Hair follicle dermal papilla cell (primary cell): ENCODE measurements around the gene VIPR1. TPM values are rescaled to one million over a fixed set of nuclear protein-coding genes. Genes with fewer than 3 reads are reported as not detected.

Experiments
- small RNA-seq: library from RNA; depleted of rRNA; stranded (forward); fragments of <200 nt; gene quantifications from one replicate; pipeline ENCODE3, GENCODE V24; 2012
- total RNA-seq: library from RNA; depleted of rRNA; stranded (reverse); fragments of >200 nt; gene quantifications from 2 replicates; pipeline ENCODE4 v1.2.3, GENCODE V29; 2012

The VIPR1 gene, protein sequence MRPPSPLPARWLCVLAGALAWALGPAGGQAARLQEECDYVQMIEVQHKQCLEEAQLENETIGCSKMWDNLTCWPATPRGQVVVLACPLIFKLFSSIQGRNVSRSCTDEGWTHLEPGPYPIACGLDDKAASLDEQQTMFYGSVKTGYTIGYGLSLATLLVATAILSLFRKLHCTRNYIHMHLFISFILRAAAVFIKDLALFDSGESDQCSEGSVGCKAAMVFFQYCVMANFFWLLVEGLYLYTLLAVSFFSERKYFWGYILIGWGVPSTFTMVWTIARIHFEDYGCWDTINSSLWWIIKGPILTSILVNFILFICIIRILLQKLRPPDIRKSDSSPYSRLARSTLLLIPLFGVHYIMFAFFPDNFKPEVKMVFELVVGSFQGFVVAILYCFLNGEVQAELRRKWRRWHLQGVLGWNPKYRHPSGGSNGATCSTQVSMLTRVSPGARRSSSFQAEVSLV
- total RNA-seq, result 0.24 and 0.32 TPM in 2 replicates

DNA sequence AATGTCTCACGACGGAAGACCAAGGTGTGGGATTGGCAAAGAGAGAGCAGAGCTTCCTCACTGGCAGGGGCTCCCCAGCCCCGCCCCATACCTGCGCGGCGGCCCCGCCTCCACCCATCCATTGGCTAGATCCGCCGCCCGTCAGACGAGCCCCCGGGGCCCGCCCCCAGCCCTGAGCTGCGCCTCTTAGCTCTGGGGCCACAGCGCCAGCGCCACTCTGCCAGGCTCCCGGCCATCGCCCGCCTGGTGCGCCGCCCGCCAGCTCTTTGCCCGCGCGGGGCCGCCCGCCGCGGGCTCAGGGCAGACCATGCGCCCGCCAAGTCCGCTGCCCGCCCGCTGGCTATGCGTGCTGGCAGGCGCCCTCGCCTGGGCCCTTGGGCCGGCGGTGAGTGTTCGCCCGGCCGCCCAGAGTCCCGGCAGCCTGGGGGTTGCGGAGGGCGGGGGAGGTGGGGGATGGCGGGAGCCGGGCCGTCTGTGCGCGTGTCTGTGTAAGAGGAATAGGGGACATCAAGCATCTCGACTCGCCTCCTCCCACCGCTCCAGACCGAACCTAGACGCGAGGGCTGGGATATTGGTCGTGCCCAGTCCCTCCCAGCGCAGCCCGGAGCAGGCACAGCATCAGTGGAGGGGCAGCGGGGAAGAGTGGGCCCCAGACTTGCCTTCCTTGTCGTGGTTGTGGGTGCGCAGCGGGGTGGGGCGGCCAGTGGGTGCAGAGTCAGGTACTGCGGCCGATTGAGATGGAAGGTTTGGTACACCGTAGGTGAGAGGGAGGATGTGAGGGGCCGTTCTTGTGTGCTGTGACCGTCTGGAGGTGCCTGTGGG is at the start of gene VIPR1:
TSS of gene VIPR1 (plus strand) at position 215 of the 822 bp plus-strand sequence. CDS start at position 308, 93 bp downstream.

DNA sequence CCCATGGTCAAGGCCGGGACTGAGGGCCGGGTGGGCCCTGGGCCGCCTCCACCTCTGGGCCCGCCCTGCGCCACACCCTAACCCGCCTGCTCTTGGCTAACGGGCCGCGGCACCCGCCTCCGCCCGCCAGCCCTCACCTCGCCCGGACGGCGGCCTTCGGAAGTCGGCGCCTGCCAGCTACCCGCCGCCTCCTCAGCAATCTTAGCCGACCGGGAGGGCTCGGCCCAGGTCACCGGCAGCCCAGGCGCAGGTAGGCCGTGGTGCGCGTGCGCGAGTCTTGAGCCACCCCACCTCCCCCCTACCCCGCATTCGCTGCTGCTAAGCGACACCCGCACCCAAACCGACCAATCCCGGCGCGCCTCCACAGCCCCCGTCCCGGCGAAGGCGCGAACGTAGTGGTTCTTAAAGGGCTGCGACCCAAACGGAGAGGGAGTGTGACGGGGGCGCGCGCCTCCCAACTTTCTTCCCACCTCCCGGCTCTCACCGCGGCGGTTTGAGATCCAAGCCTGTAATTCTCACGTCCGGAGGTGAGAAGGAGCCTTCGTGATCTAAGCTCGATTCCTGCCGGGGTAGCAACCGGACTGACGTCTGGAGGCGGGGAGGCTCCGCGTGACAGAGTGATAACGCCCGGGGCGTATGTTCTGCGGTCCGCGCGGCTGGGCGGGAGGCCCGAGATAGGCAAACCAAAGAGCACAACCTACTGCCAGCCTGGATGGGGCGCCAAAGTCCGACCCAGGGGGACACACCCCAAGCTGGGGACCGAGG is 79.4 kb downstream of the VIPR1 start, which contains the start of gene SEC22C:
TSS of gene SEC22C (minus strand) at position 259 of the 765 bp plus-strand sequence. CDS start 12,921 bp downstream, outside the sequence.

Small RNA genes within 50 kb of the gene (small RNA-seq; reads per million reads assigned to genes)
- not detected for gene AC092047.1

Other genes with a start within 250 kb of the VIPR1 start
- gene CCK, start 236.5 kb upstream of the VIPR1 start, total RNA-seq, result 2.4 and 3.8 TPM in 2 replicates
- gene LYZL4, start 92.0 kb upstream of the VIPR1 start, total RNA-seq, result not detected in 2 replicates
- 76.1 and 79.4 TPM in 2 replicates for gene SEC22C, start 79.3 kb downstream of the VIPR1 start, total RNA-seq
- gene SS18L2, start 88.2 kb downstream of the VIPR1 start, total RNA-seq, result 9.4 and 12.3 TPM in 2 replicates
- gene NKTR, start 98.0 kb downstream of the VIPR1 start, total RNA-seq, result 74.0 and 101 TPM in 2 replicates
- gene ZBTB47, start 151.1 kb downstream of the VIPR1 start, total RNA-seq, result 63.5 and 63.9 TPM in 2 replicates
- not detected in 2 replicates for gene KLHL40, start 182.9 kb downstream of the VIPR1 start, total RNA-seq
- gene HHATL, start 200.2 kb downstream of the VIPR1 start, total RNA-seq, result not detected in 2 replicates